Mesothelial cell of epicardium (in vitro differentiated cells): Measurements from ENCODE around the gene GALNT9. TPM values are rescaled to one million over a fixed set of nuclear protein-coding genes. Genes with fewer than 3 reads are reported as not detected.

Experiments
- DNase-seq, 2 experiments: peaks; one replicate each; pipeline ENCODE4 v3.0.0; 2021; ENCODE audit warnings: low spot score in 2 of 2; ENCODE audit not compliant: unreplicated experiment in 2 of 2
- H3K27ac Mint-ChIP-seq: 2 replicates; pipeline ENCODE4 v1.8.0; 2021; ENCODE audit warnings: mixed read lengths
- H3K27me3 Mint-ChIP-seq: 2 replicates; pipeline ENCODE4 v1.8.0; 2021; ENCODE audit warnings: low read depth, mixed read lengths
- H3K36me3 Mint-ChIP-seq: 2 replicates; pipeline ENCODE4 v1.8.0; 2021; ENCODE audit warnings: mixed read lengths
- H3K4me1 Mint-ChIP-seq: 2 replicates; pipeline ENCODE4 v1.8.0; 2021; ENCODE audit warnings: mixed read lengths
- H3K4me3 Mint-ChIP-seq: 2 replicates; pipeline ENCODE4 v1.8.0; 2021; ENCODE audit warnings: mild to moderate bottlenecking, moderate library complexity, mixed read lengths
- H3K9me3 Mint-ChIP-seq: 2 replicates; pipeline ENCODE4 v1.8.0; 2021; ENCODE audit warnings: mixed read lengths
- CTCF ChIP-seq: fragments of 200-600 bp; sonication (generic); IDR thresholded peaks from one replicate; pipeline ENCODE4 v1.5.0; 2021; ENCODE audit warnings: antibody characterized with exemption; ENCODE audit not compliant: unreplicated experiment
- total RNA-seq: library from RNA; stranded (reverse); gene quantifications from 3 replicates; pipeline ENCODE4 v1.2.1, GENCODE V29; 2021

GALNT9 gene
- total RNA-seq, 1 donor from 2014 or later: 4.8 TPM

- H3K27me3 Mint-ChIP-seq: peaks cover 85% of the 10 kb centered on the region
- TF ChIP-seq CTCF: no peak
- no peaks in the 10 kb centered on the region for H3K36me3 Mint-ChIP-seq
- no peak overlapping the region for H3K4me3 Mint-ChIP-seq
- H3K27ac Mint-ChIP-seq: no peak overlapping the region
- no peaks in the 10 kb centered on the region for H3K9me3 Mint-ChIP-seq
- no peaks in the 10 kb centered on the region for H3K4me1 Mint-ChIP-seq
- no peak for DNase-seq
Measured at GRCh38 chr12:132182206-132182710, 147.1 kb downstream of the GALNT9 start.

- Mint-ChIP-seq H3K36me3 (no peaks in the 10 kb centered on the region), H3K9me3 (no peaks in the 10 kb centered on the region), H3K27ac (no peak overlapping the region), H3K4me3 (no peak overlapping the region), H3K27me3 (peaks cover 85% of the 10 kb centered on the region), H3K4me1 (no peaks in the 10 kb centered on the region)
- TF ChIP-seq CTCF: no peak
- no peak for DNase-seq
Measured at GRCh38 chr12:132181570-132182200, 147.7 kb downstream of the GALNT9 start.

- Mint-ChIP-seq H3K9me3 (no peaks in the 10 kb centered on the region), H3K27me3 (peaks cover 81% of the 10 kb centered on the region)
Measured at GRCh38 chr12:132180648-132181546, 148.5 kb downstream of the GALNT9 start.

GRCh38 chr12:132179431-132180362 lies 149.7 kb downstream of the GALNT9 start:
- no peaks in the 10 kb centered on the region for H3K9me3 Mint-ChIP-seq
- peaks cover 2% of the 10 kb centered on the region for H3K4me1 Mint-ChIP-seq
- H3K27ac Mint-ChIP-seq: no peak overlapping the region
- DNase-seq: no peak
- TF ChIP-seq CTCF: no peak
- no peaks in the 10 kb centered on the region for H3K36me3 Mint-ChIP-seq
- H3K27me3 Mint-ChIP-seq: peaks cover 74% of the 10 kb centered on the region
- no peak overlapping the region for H3K4me3 Mint-ChIP-seq

More at GRCh38 chr12:132180648-132181546, 148.5 kb downstream of the GALNT9 start:
- Mint-ChIP-seq H3K4me1 (no peaks in the 10 kb centered on the region), H3K27ac (no peak overlapping the region), H3K36me3 (no peaks in the 10 kb centered on the region), H3K4me3 (no peak overlapping the region)
- no peak for DNase-seq
- TF ChIP-seq CTCF: no peak

GRCh38 chr12:132178801-132179401 lies 150.5 kb downstream of the GALNT9 start:
- TF ChIP-seq CTCF: no peak
- Mint-ChIP-seq H3K4me3 (no peak overlapping the region), H3K4me1 (peaks cover 6% of the 10 kb centered on the region), H3K27ac (no peak overlapping the region), H3K27me3 (peaks cover 71% of the 10 kb centered on the region), H3K36me3 (no peaks in the 10 kb centered on the region), H3K9me3 (no peaks in the 10 kb centered on the region)
- DNase-seq: no peak
